ENCODE measurements around the gene VEGFB. TPM values are rescaled to one million over a fixed set of nuclear protein-coding genes. Genes with fewer than 3 reads are reported as not detected.

The VEGFB gene
- total and polyA plus RNA-seq, 2 of the 8 experiments (the other 6 are each of a cell fraction or from before 2014, with no cell fraction given) = 9.3 to 49.6 TPM

- TF ChIP-seq CHD7 (IDR thresholded peaks at IDR 0.05; ENCODE audit: insufficient replicate concordance, low read length) (no peak), CHD2 (IDR thresholded peaks at IDR 0.05; ENCODE audit: low read length) (no peak), NANOG (IDR thresholded peaks at IDR 0.05; ENCODE audit: insufficient read depth, low read depth, low read length, poor library complexity, severe bottlenecking) (no peak), TAF7 (optimal IDR thresholded peaks at IDR 0.05; ENCODE audit: borderline replicate concordance, low read depth, low read length) (peak; percentile 49), HDAC2 (IDR thresholded peaks at IDR 0.05; ENCODE audit: borderline replicate concordance in 1 of 2, low read depth in 2 of 2, low read length in 2 of 2) (peak; percentile 54 to 76; a peak in 2 of 4 replicates), POU5F1 (IDR thresholded peaks at IDR 0.05; ENCODE audit: low read depth, low read length) (no peak), ASH2L (IDR thresholded peaks at IDR 0.05; ENCODE audit: low read length) (peak; percentile 59), BCL11A (IDR thresholded peaks at IDR 0.05; ENCODE audit: low read depth in 2 of 2, low read length in 2 of 2) (no peak), CBX5 (IDR thresholded peaks at IDR 0.05; ENCODE audit: low read depth, low read length) (no peak)
Observed at GRCh38 chr11:64225608-64226506, 8.5 kb upstream of the VEGFB start, which contains the start of the genes NUDT22 and TRPT1 (continued).

Data from H1 (cell line).